Activated T-cell treated with anti-CD3 and anti-CD28 coated beads for 1 hour (primary cell): ENCODE measurements around the gene OR13J1.

Experiments used
- DNase-seq: peaks from one replicate; pipeline ENCODE4 v3.0.0-alpha.2; 2020; ENCODE audit warnings: low read depth

Gene OR13J1

GRCh38 chr9:35859310-35859989, 10.8 kb downstream of the OR13J1 start:
- no peak for DNase-seq

- no peak for DNase-seq
Observed at GRCh38 chr9:35858458-35858857, 11.7 kb downstream of the OR13J1 start.

GRCh38 chr9:35856882-35857281, 13.3 kb downstream of the OR13J1 start:
- no peak for DNase-seq

- no peak for DNase-seq
Observed at GRCh38 chr9:35856206-35856605, 14.0 kb downstream of the OR13J1 start.

DNA sequence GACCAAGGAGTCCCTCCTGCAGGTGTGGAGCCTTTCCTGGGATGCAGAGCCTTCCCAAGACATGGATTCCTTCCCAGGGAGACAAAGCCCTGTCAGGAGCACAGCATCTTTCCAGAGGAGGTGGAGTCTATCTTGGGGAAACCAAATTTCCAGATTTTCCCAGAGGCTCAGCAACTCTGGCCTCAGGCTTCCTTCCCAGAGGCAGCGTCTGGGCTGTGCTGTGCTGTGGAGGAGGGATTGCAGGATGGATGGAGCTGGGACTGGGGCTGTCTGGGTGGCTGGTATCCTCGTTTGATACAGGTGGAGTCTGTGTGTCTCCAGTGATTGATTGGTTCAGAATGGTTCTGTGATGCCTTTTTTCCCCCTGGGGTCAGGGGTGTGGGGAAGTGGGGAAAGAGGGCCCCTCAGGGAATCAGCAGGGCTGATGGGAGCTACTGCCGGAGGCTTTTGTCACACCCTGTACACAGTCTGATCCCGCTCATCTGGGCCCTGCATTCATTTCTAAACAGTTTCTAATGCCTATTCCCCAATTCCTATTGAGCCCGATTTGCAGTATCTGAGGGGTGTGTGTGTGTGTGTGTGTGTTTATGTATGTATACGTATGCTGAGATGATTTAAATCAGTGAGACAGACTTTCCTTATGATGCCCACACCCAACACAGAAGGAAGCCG, 16.0 kb downstream of the OR13J1 start:
- DNase-seq: no peak

GRCh38 chr9:35852876-35853865, 17.0 kb downstream of the OR13J1 start:
- DNase-seq: no peak

GRCh38 chr9:35852267-35852815, 17.9 kb downstream of the OR13J1 start:
- no peak for DNase-seq

DNA sequence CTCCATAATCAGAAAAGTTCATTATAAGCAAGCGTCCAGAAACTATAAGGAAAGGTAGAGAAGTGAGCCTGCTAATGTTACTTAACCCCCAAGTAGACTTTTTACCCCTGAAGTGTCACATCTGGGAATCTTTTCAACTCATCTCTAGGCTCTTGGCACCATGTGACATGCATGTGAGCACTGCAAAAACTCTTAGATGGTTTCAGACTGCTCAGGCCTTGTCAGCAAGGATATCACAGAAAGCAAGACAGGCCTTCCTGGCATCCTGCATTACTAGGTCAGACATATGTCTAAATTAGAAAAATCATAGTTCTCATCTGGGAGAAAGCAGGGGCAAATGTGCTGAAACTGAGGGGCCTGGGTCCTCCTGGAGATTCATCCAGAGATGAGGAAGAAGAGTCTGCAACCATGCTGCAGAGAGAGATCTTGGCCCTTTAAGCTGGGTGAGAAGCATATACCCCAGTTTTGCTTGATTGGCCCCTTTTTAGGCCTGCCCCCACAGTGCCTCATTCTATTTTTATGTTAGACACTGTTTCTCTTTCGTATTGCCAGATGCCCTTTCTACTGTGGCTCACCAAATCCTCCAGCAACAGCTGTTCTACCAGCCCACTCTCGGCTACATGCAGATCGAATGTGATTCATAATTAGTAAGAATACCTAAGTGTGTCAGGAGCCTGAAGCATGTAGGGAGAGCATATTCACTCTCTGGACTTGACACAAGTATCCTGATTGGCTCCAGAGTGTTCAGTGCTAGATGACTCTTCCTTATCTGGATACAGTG, 22.2 kb downstream of the OR13J1 start:
- DNase-seq: no peak

GRCh38 chr9:35845824-35846771, 24.1 kb downstream of the OR13J1 start:
- DNase-seq: no peak

DNA sequence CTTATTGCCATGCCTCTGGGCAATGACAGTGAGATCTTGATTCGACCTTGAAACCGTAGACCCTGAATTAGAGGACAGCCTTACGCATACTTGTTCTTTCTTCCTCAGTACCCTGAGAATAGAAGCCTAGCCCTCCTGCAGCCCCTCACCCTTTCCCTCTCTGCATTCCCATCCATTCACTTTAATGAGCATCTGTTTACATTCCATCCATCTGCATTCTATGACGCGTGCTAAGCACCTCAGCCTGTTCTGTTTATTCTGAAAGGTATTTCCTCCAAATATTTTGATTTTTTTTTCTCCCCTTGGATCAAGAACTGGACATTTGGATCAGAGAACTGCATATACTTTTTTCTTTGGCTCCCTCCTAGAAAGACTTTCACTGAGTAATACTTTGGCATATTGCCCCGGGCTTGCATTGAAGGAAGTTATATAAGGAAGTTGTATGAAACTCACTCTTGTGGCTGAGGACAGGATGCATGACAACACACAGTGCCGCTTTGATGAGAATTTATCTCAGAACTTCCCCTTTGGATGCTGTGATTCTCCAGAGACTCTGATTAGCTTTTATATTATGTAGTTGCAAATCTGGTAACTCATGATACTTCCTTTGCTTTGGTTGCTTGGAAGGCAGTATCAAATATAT, 25.5 kb downstream of the OR13J1 start:
- no peak for DNase-seq

DNA sequence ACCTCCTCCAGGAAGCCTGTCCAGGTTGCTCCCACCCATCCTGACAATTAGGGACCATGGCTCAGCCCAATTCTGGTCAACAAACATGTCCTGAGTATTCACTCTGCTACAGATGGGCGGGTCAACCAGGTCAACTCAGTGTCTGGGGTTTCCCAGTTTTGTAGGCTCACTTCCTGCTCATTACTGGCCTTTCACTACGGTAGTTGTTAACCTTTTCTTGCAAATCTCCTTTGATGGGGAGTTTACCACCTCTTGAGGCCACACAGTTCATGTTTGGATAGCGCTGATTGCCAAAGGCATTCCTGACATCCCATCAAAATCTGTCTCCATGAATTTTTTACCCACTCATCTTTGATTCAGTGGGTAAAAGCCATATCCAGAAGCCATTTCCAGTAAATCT, 27.4 kb downstream of the OR13J1 start:
- DNase-seq: no peak

- no peak for DNase-seq
Observed at GRCh38 chr9:35842020-35842745, 28.0 kb downstream of the OR13J1 start.

DNA sequence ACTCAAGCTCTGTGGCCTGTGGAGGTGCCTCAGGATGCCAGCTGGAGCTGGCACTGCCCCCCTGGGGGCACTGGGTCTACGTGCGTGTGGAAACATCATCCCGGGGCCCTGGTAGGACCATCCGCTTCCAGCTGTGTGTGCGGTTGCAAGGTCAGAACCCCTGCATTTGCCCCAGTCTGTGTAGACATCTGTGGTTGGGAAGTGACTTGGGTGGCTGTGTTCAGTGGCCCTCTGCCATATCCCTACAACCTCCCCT, 28.6 kb downstream of the OR13J1 start:
- DNase-seq: no peak

DNA sequence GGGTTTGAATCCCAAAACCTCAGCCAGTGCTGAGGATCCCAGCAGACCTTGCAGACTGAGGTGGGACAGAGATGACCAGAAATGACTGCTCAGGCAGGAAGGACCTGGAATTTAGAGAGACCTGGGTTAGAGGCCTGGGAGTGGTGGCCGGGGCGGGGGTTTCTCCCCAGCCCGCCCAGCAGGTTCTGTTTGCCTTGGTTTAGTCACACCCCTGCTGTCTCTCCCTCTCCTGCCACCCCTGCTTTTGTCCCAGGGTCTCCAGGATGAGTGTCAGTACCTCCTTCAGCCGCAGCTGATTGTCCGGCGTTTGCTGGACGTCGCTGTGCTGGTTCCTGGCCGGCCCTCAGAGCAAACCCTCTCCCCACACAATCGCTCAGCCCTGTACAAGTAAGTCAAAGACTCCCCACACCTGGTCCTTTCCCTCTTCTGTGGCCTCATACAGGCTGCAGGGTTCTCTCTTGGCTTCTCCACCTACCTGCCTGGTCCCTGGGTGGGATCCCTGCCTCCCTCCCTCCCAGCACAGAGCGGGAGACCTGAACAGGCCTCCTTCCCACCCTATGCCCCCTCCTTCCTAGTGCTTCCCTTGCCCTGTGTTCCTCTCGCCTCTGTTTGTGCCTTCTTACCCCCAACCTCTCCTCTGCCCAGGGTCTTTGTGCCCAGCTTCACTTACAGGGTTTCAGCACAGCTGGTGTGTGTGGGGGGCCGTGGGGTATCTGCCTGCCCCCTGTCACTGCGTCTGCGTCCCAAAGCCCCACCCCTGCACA, 29.1 kb downstream of the OR13J1 start:
- DNase-seq: no peak

DNA sequence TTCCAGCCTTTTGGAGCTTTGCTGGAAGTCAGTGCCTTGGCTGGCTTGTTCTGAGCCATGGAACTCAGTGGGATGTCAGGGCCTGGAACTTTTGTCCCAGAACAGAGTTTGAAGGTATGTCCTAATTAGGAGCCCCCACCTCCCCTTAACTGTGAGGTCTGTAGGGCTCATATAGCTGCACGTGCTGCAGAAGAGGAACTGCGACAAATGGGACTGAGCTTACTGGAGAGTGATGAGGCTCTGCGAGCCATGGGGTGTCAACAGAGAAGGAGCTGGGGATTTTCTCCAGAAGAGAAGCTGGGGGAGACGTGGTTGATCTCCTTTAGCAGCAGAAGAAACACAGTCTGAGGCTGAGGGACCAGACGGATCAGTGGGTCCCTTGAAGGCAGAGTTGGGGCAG, 30.3 kb downstream of the OR13J1 start:
- no peak for DNase-seq

GRCh38 chr9:35836595-35836994, 33.6 kb downstream of the OR13J1 start:
- no peak for DNase-seq

DNA sequence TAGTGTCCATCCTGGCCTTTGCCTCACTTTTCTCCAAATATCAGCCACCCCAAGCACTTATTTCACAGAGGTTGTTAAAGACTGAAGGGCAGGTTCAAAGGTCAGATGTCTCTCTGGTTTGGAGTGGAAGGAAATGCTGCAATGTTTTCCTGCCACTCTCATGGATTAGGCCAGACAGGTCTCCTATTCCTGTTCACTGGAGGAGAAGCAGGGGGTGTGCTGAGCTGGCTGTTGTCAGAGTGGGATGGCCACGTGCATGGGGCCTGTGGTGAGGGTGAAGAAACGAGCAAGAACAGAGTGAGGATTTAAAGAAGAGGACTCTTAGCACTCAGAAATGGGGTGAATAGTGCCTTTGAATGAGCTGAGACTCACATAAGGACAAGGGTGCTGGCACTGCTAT, 34.4 kb downstream of the OR13J1 start:
- no peak for DNase-seq

DNA sequence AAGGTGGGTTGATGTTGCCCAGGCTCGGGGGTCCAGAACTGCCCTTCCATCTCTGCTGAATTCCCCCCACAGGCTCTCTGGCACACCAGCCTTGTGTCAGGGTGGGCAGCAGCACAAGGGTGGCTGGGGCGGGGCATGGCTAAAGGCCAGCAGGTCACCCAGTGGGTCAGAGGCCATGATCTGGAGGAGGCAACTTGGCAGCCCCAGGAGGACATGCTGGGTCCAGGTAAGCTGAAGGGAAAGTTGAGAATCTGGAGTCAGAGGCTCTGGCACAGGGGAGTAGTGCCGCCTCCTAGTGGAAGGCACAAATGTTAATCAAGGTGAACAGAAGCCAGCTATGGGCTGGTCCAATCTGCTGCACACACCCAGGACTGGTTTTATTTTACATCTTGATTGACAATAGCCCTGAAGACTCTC, 35.0 kb downstream of the OR13J1 start:
- no peak for DNase-seq
